Measurements from ENCODE around the gene B4GALT5. TPM values are rescaled to one million over a fixed set of nuclear protein-coding genes. Genes with fewer than 3 reads are reported as not detected.

Gene B4GALT5
- polyA plus RNA-seq, 1 donor (not counting 4 experiments of a cell fraction or from before 2014, with no cell fraction given) = 23.5 TPM

DNA sequence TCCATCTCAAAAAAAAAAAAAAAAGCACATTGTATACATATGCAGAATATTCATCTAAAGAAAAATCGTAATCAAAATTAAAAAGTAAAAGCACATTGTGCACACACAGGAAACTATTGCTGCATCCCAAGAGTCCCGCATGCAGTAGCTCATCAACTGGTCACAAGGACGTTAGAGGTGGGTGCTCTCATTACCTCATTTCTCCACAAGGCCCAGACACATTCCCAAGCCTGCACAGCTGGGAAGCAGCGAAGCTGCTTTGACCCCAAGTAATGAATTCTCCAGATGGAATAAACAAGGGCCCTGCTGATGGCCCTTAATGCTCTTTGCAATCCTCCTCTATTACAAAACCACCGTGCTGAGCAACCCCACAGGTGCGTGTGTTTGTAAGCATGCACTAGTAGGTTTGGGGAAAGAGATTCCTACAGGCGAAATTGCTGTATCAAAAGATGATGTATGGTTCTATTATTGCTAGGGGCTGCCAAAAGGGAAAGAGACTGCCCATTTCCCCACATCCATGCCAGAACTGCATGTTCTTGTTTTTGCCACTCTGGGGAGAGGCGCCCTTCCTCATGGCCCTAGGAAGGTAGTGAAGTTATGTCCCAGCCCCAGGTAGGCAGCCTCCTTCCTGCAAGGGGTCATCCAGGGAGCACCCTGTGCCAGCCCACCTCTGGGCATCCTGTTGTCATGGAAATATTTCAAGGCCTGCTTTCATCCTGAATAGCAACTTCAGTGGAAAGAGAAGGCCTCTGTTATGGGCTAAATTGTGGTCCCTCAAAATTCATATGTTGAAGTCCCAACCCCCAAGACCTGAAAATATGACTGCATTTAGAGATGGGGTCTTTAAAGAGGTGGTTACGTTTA is 111.1 kb downstream of the B4GALT5 start:
- no peak overlapping the region for H3K27ac ChIP-seq (ENCODE audit: control insufficient read depth, insufficient read depth, low read length)
- DNase-seq (ENCODE audit: low read depth, low spot score) (no peak), FAIRE-seq (no peak)
- H2AFZ ChIP-seq (ENCODE audit: control insufficient read depth, low read length) = no peak overlapping the region
- peaks cover 10% of the 10 kb centered on the region for H3K4me1 ChIP-seq (ENCODE audit: control insufficient read depth, extremely low read depth, insufficient read depth, low read length)
- no peak overlapping the region for H3K9ac ChIP-seq (ENCODE audit: control insufficient read depth, extremely low read depth, insufficient read depth, low read length)
- H3K4me2 ChIP-seq (ENCODE audit: control insufficient read depth, extremely low read depth, insufficient read depth, low read depth, low read length) = no peak overlapping the region
- no peaks in the 10 kb centered on the region for H3K36me3 ChIP-seq (ENCODE audit: control insufficient read depth in 2 of 2, extremely low read depth in 1 of 2, insufficient read depth in 2 of 2, low read length in 2 of 2)
- no peaks in the 10 kb centered on the region for H3K79me2 ChIP-seq (ENCODE audit: control insufficient read depth, insufficient read depth, low read length)
- no peaks in the 10 kb centered on the region for H3K9me3 ChIP-seq (ENCODE audit: control insufficient read depth, low read depth, low read length)
- dilution Hi-C loops (cut with MboI; ENCODE audit: extremely low pct_ligation_motif_present, low sequenced_read_pairs) = no loop called here
- no peaks in the 10 kb centered on the region for H3K27me3 ChIP-seq (ENCODE audit: control insufficient read depth, extremely low read depth, insufficient read depth, low read length)
- H3K9me1 ChIP-seq (ENCODE audit: control insufficient read depth, extremely low read depth, insufficient read depth, low read length) = no peaks in the 10 kb centered on the region
- no peak overlapping the region for H3K4me3 ChIP-seq (ENCODE audit: control insufficient read depth in 2 of 3, extremely low read depth in 1 of 3, insufficient read depth in 2 of 3, low read depth in 1 of 3, low read length in 3 of 3)
- TF ChIP-seq EZH2 (IDR thresholded peaks at IDR 0.05; ENCODE audit: low read length) = no peak
- H4K20me1 ChIP-seq (ENCODE audit: control insufficient read depth, extremely low read depth, insufficient read depth, low read length) = no peaks in the 10 kb centered on the region

- Histone ChIP-seq H3K36me3 (ENCODE audit: control insufficient read depth in 2 of 2, extremely low read depth in 1 of 2, insufficient read depth in 2 of 2, low read length in 2 of 2) (no peaks in the 10 kb centered on the region), H3K4me1 (ENCODE audit: control insufficient read depth, extremely low read depth, insufficient read depth, low read length) (peaks cover 10% of the 10 kb centered on the region), H3K9ac (ENCODE audit: control insufficient read depth, extremely low read depth, insufficient read depth, low read length) (no peak overlapping the region), H3K27me3 (ENCODE audit: control insufficient read depth, extremely low read depth, insufficient read depth, low read length) (no peaks in the 10 kb centered on the region), H3K9me1 (ENCODE audit: control insufficient read depth, extremely low read depth, insufficient read depth, low read length) (no peaks in the 10 kb centered on the region), H3K79me2 (ENCODE audit: control insufficient read depth, insufficient read depth, low read length) (no peaks in the 10 kb centered on the region), H3K9me3 (ENCODE audit: control insufficient read depth, low read depth, low read length) (no peaks in the 10 kb centered on the region), H2AFZ (ENCODE audit: control insufficient read depth, low read length) (no peak overlapping the region), H3K4me2 (ENCODE audit: control insufficient read depth, extremely low read depth, insufficient read depth, low read depth, low read length) (no peak overlapping the region), H3K4me3 (ENCODE audit: control insufficient read depth in 2 of 3, extremely low read depth in 1 of 3, insufficient read depth in 2 of 3, low read depth in 1 of 3, low read length in 3 of 3) (no peak overlapping the region), H3K27ac (ENCODE audit: control insufficient read depth, insufficient read depth, low read length) (no peak overlapping the region), H4K20me1 (ENCODE audit: control insufficient read depth, extremely low read depth, insufficient read depth, low read length) (no peaks in the 10 kb centered on the region)
- no peak for FAIRE-seq
- DNase-seq (ENCODE audit: low read depth, low spot score) = no peak
- dilution Hi-C loops (cut with MboI; ENCODE audit: extremely low pct_ligation_motif_present, low sequenced_read_pairs) = no loop called here
- TF ChIP-seq EZH2 (IDR thresholded peaks at IDR 0.05; ENCODE audit: low read length) = no peak
- no peak for TF ChIP-seq CTCF (optimal IDR thresholded peaks at IDR 0.05 in 1 of 3, IDR thresholded peaks at IDR 0.05 in 1 of 3, conservative IDR thresholded peaks at IDR 0.05 in 1 of 3; ENCODE audit: extremely low read depth in 1 of 3, insufficient read depth in 2 of 3, low read length in 3 of 3)
Measured at GRCh38 chr20:49601153-49601924, 112.3 kb downstream of the B4GALT5 start.
